DND-41 (cell line): ENCODE results near the gene MYL2.

Experiments
- ATAC-seq: fragments of 200-7000 bp; cut with Tn5 transposase; 3 replicates; pipeline ENCODE4 v1.9.1; 2021; ENCODE audit warnings: low read depth; ENCODE audit not compliant: insufficient read depth
- DNase-seq: peaks from one replicate; pipeline ENCODE4 v3.0.0-alpha.2; 2020
- H2AFZ ChIP-seq: 2 replicates; pipeline ENCODE4 v1.6.0; 2012; ENCODE audit warnings: low read depth, low read length
- H3K27ac ChIP-seq: 2 replicates; pipeline ENCODE4 v1.5.1; 2012; ENCODE audit warnings: low read length, inconsistent platforms
- H3K27me3 ChIP-seq: fragments of 200-600 bp; sonication (generic); 2 replicates; pipeline ENCODE4 v1.6.0; 2012; ENCODE audit warnings: low read length, mild to moderate bottlenecking, inconsistent platforms; ENCODE audit not compliant: insufficient read depth, poor library complexity
- H3K36me3 ChIP-seq: 2 replicates; pipeline ENCODE4 v1.5.1; 2012; ENCODE audit warnings: low read length, inconsistent platforms; ENCODE audit not compliant: insufficient read depth
- H3K4me1 ChIP-seq: 2 replicates; pipeline ENCODE4 v1.5.1; 2012; ENCODE audit warnings: mild to moderate bottlenecking, low read length; ENCODE audit not compliant: insufficient read depth
- H3K4me2 ChIP-seq: 2 replicates; pipeline ENCODE4 v1.6.0; 2012; ENCODE audit warnings: mild to moderate bottlenecking, moderate library complexity, low read length, inconsistent platforms; ENCODE audit not compliant: insufficient read depth
- H3K4me3 ChIP-seq, 2 experiments: fragments of 200-600 bp in 1 of 2; shearing (Covaris generic) in 1 of 2; 2 replicates each; pipeline ENCODE4 v1.5.1; 2012 to 2016; ENCODE audit warnings: inconsistent platforms in 2 of 2, low read length in 2 of 2, mild to moderate bottlenecking in 2 of 2, low read depth in 1 of 2, moderate library complexity in 1 of 2
- H3K79me2 ChIP-seq: 2 replicates; pipeline ENCODE4 v1.6.0; 2012; ENCODE audit warnings: low read length, inconsistent platforms; ENCODE audit not compliant: insufficient read depth
- H3K9ac ChIP-seq: 2 replicates; pipeline ENCODE4 v1.6.0; 2012; ENCODE audit warnings: low read depth, mild to moderate bottlenecking, inconsistent platforms, low read length, moderate library complexity
- H3K9me3 ChIP-seq: 2 replicates; pipeline ENCODE4 v1.5.1; 2012; ENCODE audit warnings: low read length, moderate library complexity, mild to moderate bottlenecking, inconsistent platforms; ENCODE audit not compliant: insufficient read depth, severe bottlenecking
- H4K20me1 ChIP-seq: 2 replicates; pipeline ENCODE4 v1.6.0; 2012; ENCODE audit warnings: low read length; ENCODE audit not compliant: insufficient read depth
- EZH2 ChIP-seq: IDR thresholded peaks from 3 replicates; pipeline ENCODE4 v1.6.1; 2012; ENCODE audit warnings: borderline replicate concordance, low read depth, mild to moderate bottlenecking, moderate library complexity, low read length, inconsistent platforms; ENCODE audit not compliant: severe bottlenecking
- TF ChIP-seq, protein P1 (sequence below): IDR thresholded peaks from 2 replicates; pipeline ENCODE4 v1.5.1; 2012; ENCODE audit warnings: borderline replicate concordance, low read length, moderate library complexity, mild to moderate bottlenecking; ENCODE audit not compliant: poor library complexity, severe bottlenecking; ENCODE audit errors: extremely low read depth

The MYL2 gene

DNA sequence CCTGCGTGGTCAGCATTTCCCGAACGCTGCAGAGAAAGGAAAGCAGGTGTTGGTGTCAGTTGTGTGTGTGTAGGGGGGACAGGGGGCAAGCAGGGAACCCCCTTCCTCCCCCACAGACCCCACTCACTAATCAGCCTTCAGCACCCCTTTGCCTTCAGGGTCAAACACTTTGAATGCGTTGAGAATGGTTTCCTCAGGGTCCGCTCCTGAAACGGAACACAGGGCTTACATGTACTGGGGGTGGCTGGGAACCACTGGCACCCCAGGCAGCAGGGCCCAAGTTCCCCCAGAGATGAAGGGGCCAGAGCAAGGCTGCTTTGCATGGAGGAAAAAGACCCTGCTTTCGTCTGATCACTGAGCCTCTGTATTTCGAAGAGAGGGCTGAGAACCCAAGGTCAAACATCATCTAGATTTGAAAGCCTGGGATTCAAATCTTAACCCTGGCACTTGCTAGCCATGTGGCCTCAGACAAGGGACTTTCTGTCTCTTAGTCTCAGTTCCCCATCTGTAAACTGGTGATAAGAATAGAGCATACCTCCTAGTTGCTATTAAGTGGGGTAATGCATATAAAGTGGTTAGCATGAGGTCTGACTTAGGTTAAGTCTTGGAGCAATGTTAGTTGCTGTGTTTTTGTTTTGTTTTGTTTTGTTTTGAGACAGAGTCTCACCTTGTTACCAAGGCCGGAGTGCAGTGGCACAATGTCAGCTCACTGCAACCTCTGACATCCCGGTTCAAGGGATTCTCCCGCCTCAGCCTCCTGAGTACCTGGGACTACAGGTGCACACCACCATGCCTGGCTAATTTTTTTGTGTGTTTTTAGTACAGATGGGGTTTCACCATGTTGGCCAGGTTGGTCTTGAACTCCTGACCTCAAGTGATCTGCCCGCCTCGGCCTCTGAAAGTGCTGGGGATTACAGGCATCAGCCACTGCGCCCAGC lies 7.0 kb downstream of the MYL2 start:
- Histone ChIP-seq H3K79me2 (no peaks in the 10 kb centered on the region), H2AFZ (no peak overlapping the region), H3K9me3 (no peaks in the 10 kb centered on the region), H3K4me3 (no peak overlapping the region), H3K9ac (no peak overlapping the region), H3K36me3 (no peaks in the 10 kb centered on the region), H4K20me1 (no peaks in the 10 kb centered on the region), H3K27me3 (no peaks in the 10 kb centered on the region), H3K4me2 (no peak overlapping the region), H3K27ac (no peak overlapping the region), H3K4me1 (no peaks in the 10 kb centered on the region)
- TF ChIP-seq, protein P1, sequence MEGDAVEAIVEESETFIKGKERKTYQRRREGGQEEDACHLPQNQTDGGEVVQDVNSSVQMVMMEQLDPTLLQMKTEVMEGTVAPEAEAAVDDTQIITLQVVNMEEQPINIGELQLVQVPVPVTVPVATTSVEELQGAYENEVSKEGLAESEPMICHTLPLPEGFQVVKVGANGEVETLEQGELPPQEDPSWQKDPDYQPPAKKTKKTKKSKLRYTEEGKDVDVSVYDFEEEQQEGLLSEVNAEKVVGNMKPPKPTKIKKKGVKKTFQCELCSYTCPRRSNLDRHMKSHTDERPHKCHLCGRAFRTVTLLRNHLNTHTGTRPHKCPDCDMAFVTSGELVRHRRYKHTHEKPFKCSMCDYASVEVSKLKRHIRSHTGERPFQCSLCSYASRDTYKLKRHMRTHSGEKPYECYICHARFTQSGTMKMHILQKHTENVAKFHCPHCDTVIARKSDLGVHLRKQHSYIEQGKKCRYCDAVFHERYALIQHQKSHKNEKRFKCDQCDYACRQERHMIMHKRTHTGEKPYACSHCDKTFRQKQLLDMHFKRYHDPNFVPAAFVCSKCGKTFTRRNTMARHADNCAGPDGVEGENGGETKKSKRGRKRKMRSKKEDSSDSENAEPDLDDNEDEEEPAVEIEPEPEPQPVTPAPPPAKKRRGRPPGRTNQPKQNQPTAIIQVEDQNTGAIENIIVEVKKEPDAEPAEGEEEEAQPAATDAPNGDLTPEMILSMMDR, result no peak
- no peak for TF ChIP-seq EZH2
- DNase-seq, result no peak
- ATAC-seq, result no peak

DNA sequence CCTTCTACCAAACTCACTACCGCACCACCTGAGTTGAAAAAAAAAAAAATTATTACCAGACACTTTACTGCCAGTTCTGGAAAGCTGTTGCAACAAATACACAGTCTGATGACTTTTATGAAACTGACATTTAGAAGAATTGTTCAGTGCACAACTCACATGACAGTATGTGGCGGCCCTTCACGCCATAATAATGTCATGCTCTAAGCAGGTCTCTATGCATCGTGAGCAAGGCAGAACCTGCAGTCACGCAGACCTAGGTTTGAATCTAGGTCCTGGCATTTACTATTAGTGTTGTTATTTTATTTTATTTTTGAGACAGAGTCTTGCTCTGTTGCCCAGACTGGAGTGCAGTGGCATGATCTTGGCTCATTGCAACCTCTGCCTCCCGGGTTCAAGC lies 8.1 kb downstream of the MYL2 start:
- Histone ChIP-seq H3K4me2 (no peak overlapping the region), H3K9me3 (no peaks in the 10 kb centered on the region), H3K36me3 (no peaks in the 10 kb centered on the region), H3K27ac (no peak overlapping the region), H4K20me1 (no peaks in the 10 kb centered on the region), H3K4me1 (no peaks in the 10 kb centered on the region), H3K9ac (no peak overlapping the region), H3K27me3 (no peaks in the 10 kb centered on the region), H3K4me3 (no peak overlapping the region), H3K79me2 (no peaks in the 10 kb centered on the region), H2AFZ (no peak overlapping the region)
- DNase-seq (no peak), ATAC-seq (no peak)
- TF ChIP-seq EZH2, result no peak
- TF ChIP-seq, protein P1, result no peak

DNA sequence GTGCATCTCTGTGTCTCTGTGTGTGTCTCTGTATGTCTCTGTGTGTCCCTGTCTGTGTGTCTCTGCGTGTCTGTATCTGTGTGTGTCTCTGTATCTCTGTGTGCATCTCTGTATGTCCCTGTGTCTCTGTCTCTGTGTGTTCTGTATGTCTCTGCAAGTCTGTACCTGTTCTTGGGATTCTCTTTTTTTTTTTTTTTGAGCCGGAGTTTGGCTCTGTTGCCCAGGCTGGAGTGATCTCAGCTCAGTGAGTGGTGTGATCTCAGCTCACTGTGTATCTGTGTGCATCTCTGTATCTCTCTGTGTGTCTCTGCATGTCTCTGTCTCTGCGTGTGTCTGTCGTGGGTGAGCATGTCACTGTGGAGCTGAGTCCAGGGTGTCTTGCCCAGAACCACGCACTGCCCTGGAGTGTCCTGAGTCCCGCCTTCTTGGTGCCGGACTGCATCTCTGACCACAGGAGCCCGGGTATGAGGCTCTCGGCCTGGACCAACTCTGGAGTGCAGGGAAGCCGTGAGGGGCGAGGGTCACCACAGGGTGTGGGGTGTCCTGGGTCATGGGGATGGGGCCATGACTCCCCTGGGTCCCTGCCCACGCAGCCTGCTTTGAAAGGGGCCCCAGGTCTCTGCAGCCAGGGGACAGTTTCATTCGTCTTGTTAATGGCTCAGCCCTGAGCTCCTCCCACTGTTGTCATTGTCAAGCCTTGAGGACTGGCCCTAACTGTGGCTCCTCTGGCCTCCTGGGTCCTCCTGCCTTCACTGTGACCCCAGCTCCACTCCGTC lies 11.8 kb downstream of the MYL2 start:
- no peaks in the 10 kb centered on the region for H3K4me1 ChIP-seq
- H3K9me3 ChIP-seq, result no peaks in the 10 kb centered on the region
- no peaks in the 10 kb centered on the region for H4K20me1 ChIP-seq
- H3K27ac ChIP-seq, result no peak overlapping the region
- no peaks in the 10 kb centered on the region for H3K36me3 ChIP-seq
- H3K4me3 ChIP-seq, result no peak overlapping the region
- H2AFZ ChIP-seq, result no peak overlapping the region
- H3K4me2 ChIP-seq, result no peak overlapping the region
- TF ChIP-seq, protein P1, result no peak
- TF ChIP-seq EZH2, result no peak
- DNase-seq, result no peak
- H3K27me3 ChIP-seq, result no peaks in the 10 kb centered on the region
- H3K79me2 ChIP-seq, result no peaks in the 10 kb centered on the region
- no peak for ATAC-seq
- no peak overlapping the region for H3K9ac ChIP-seq
